IMR-90 (cell line): ENCODE results near the gene HCRTR1. TPM values are rescaled to one million over a fixed set of nuclear protein-coding genes. Genes with fewer than 3 reads are reported as not detected.

Source experiments
- ATAC-seq: fragments of 200-7000 bp; cut with Tn5 transposase; 2 replicates; pipeline ENCODE4 v1.9.1; 2020; ENCODE audit warnings: low read depth, mild to moderate bottlenecking, moderate library complexity
- BruUV-seq: library from RNA; stranded (reverse); fragments of 400-500 nt; replicated peaks from 2 replicates; lab custom pipeline; 2021; lab: Mats Ljungman, UMichigan
- CTCF ChIA-PET: fragments of 300-600 bp; formaldehyde crosslinking; extraction: SDS; loops from one replicate; lab custom pipeline; 2021; ENCODE audit warnings: antibody characterized with exemption; lab: Yijun Ruan, JAX
- POLR2A ChIA-PET: fragments of 300-600 bp; sonication (Branson Sonifier 250); formaldehyde crosslinking; loops from one replicate; lab custom pipeline; 2022; ENCODE audit warnings: antibody characterized with exemption; ENCODE audit not compliant: unreplicated experiment; lab: Charles Lee
- DNase-seq: peaks from one replicate; pipeline ENCODE4 v3.0.0; 2013
- H2AFZ ChIP-seq: replicated peaks from 2 replicates; pipeline ENCODE3; 2013; ENCODE audit warnings: low read length, mild to moderate bottlenecking; ENCODE audit not compliant: poor library complexity
- H2AK5ac ChIP-seq: 2 replicates; pipeline ENCODE4 v1.6.1; 2013; ENCODE audit warnings: low read depth, low read length, inconsistent platforms
- H2AK9ac ChIP-seq: replicated peaks from 2 replicates; pipeline ENCODE3; 2013; ENCODE audit warnings: mild to moderate bottlenecking, low read depth, low read length, moderate library complexity; ENCODE audit not compliant: poor library complexity
- H2BK120ac ChIP-seq: 2 replicates; pipeline ENCODE4 v1.6.1; 2013; ENCODE audit warnings: low read depth, low read length, inconsistent platforms
- H2BK15ac ChIP-seq: 3 replicates; pipeline ENCODE4 v1.6.1; 2013; ENCODE audit warnings: low read depth, low read length, inconsistent platforms
- H2BK20ac ChIP-seq: 2 replicates; pipeline ENCODE4 v1.6.1; 2013; ENCODE audit warnings: low read depth, mild to moderate bottlenecking, inconsistent platforms, low read length, moderate library complexity
- H2BK5ac ChIP-seq: 2 replicates; pipeline ENCODE4 v1.6.1; 2013; ENCODE audit warnings: mild to moderate bottlenecking, low read depth, low read length, inconsistent platforms; ENCODE audit not compliant: poor library complexity, severe bottlenecking
- H3K14ac ChIP-seq: replicated peaks from 2 replicates; pipeline ENCODE4 v1.6.1; 2013; ENCODE audit warnings: low read depth, low read length, inconsistent platforms
- H3K18ac ChIP-seq: 2 replicates; pipeline ENCODE4 v1.6.1; 2013; ENCODE audit warnings: low read depth, low read length, control low read depth
- H3K23ac ChIP-seq: 2 replicates; pipeline ENCODE4 v1.6.1; 2013; ENCODE audit warnings: low read depth, low read length, inconsistent platforms
- H3K27ac ChIP-seq: 2 replicates; pipeline ENCODE4 v1.5.1; 2013; ENCODE audit warnings: mild to moderate bottlenecking, control low read depth, low read length; ENCODE audit not compliant: insufficient read depth
- H3K27me3 ChIP-seq: 2 replicates; pipeline ENCODE4 v1.6.1; 2013; ENCODE audit warnings: low read length; ENCODE audit not compliant: control insufficient read depth, insufficient read depth
- H3K36me3 ChIP-seq: 2 replicates; pipeline ENCODE4 v1.6.1; 2013; ENCODE audit warnings: low read length, mixed read lengths; ENCODE audit not compliant: control insufficient read depth, insufficient read depth
- H3K4ac ChIP-seq: 2 replicates; pipeline ENCODE4 v1.6.1; 2013; ENCODE audit warnings: low read depth, low read length, inconsistent platforms
- H3K4me1 ChIP-seq: 2 replicates; pipeline ENCODE4 v1.6.1; 2013; ENCODE audit warnings: low read length, mixed read lengths; ENCODE audit not compliant: control insufficient read depth, insufficient read depth
- H3K4me2 ChIP-seq: 2 replicates; pipeline ENCODE4 v1.6.1; 2013; ENCODE audit warnings: low read depth, mild to moderate bottlenecking, control low read depth, low read length, moderate library complexity
- H3K4me3 ChIP-seq: 2 replicates; pipeline ENCODE4 v1.5.1; 2013; ENCODE audit warnings: low read depth, mild to moderate bottlenecking, control low read depth, low read length, moderate library complexity; ENCODE audit not compliant: insufficient read depth
- H3K56ac ChIP-seq: 2 replicates; pipeline ENCODE4 v1.6.1; 2013; ENCODE audit warnings: low read length, inconsistent platforms; ENCODE audit not compliant: insufficient read depth; ENCODE audit errors: extremely low read depth
- H3K79me1 ChIP-seq, 2 experiments: 2 replicates each; pipeline ENCODE4 v1.6.1; 2013; ENCODE audit warnings: low read length in 2 of 2, inconsistent platforms in 1 of 2, low read depth in 1 of 2
- H3K9ac ChIP-seq: 2 replicates; pipeline ENCODE4 v1.6.1; 2013; ENCODE audit warnings: low read depth, low read length, control low read depth
- H3K9me1 ChIP-seq: 2 replicates; pipeline ENCODE4 v1.6.1; 2013; ENCODE audit warnings: low read length, inconsistent platforms; ENCODE audit not compliant: insufficient read depth
- H3K9me3 ChIP-seq: 2 replicates; pipeline ENCODE4 v1.6.1; 2013; ENCODE audit warnings: low read length; ENCODE audit not compliant: control insufficient read depth, insufficient read depth
- H4K20me1 ChIP-seq: 2 replicates; pipeline ENCODE4 v1.6.1; 2013; ENCODE audit warnings: low read length, inconsistent platforms; ENCODE audit not compliant: insufficient read depth
- H4K5ac ChIP-seq: 2 replicates; pipeline ENCODE4 v1.6.1; 2013; ENCODE audit warnings: mild to moderate bottlenecking, low read depth, low read length, control low read depth
- H4K8ac ChIP-seq, 2 experiments: 2 replicates each; pipeline ENCODE4 v1.6.1; 2013; ENCODE audit warnings: low read depth in 2 of 2, low read length in 2 of 2, control low read depth in 1 of 2, inconsistent platforms in 1 of 2
- H4K91ac ChIP-seq: 2 replicates; pipeline ENCODE4 v1.6.1; 2013; ENCODE audit warnings: low read depth, low read length, inconsistent platforms; ENCODE audit not compliant: insufficient read depth
- CHD1 ChIP-seq: IDR thresholded peaks from 2 replicates; pipeline ENCODE4 v1.6.1; 2012; ENCODE audit warnings: low read depth, low read length, improper control_type of control experiment
- CTCF ChIP-seq: conservative IDR thresholded peaks from 2 replicates; pipeline ENCODE4 v1.5.1; 2012; ENCODE audit warnings: mild to moderate bottlenecking, low read depth, low read length, improper control_type of control experiment
- MXI1 ChIP-seq: IDR thresholded peaks from 2 replicates; pipeline ENCODE4 v1.6.1; 2012; ENCODE audit warnings: low read depth, mild to moderate bottlenecking, low read length, moderate library complexity, borderline replicate concordance
- POLR2A ChIP-seq: IDR thresholded peaks from 2 replicates; pipeline ENCODE4 v1.6.1; 2012; ENCODE audit warnings: mild to moderate bottlenecking, low read depth, low read length
- RCOR1 ChIP-seq: IDR thresholded peaks from 2 replicates; pipeline ENCODE4 v1.6.1; 2012; ENCODE audit warnings: mild to moderate bottlenecking, low read length, improper control_type of control experiment; ENCODE audit not compliant: insufficient replicate concordance
- RFX5 ChIP-seq: IDR thresholded peaks from 2 replicates; pipeline ENCODE4 v1.8.0; 2012; ENCODE audit warnings: low read depth, mild to moderate bottlenecking, low read length, moderate library complexity
- SMC3 ChIP-seq: fragments of 150-350 bp; IDR thresholded peaks from 2 replicates; pipeline ENCODE4 v1.6.1; 2016; ENCODE audit warnings: low read depth, mild to moderate bottlenecking, antibody characterized with exemption, low read length, moderate library complexity
- USF2 ChIP-seq: fragments of 150-350 bp; IDR thresholded peaks from 2 replicates; pipeline ENCODE4 v1.6.1; 2017; ENCODE audit warnings: mild to moderate bottlenecking, antibody characterized with exemption, low read length, low read depth
- WGBS, 2 experiments: methylation state at CpG; one replicate each; pipeline versions ENCODE4 v1.1.5 to v1.1.7; 2013; ENCODE audit warnings: missing lambda C conversion rate in 2 of 2; ENCODE audit not compliant: insufficient read length in 1 of 2; ENCODE audit errors: extremely low coverage in 2 of 2; 5-methylcytosine and 5-hydroxymethylcytosine counted together
- dilution Hi-C: fragments of 300-500 bp; cut with HindIII; formaldehyde crosslinking; loops from one replicate; pipeline ENCODE4 v1.14.3; 2018; ENCODE audit warnings: low sequenced_read_pairs; ENCODE audit not compliant: unreplicated experiment
- in situ Hi-C: fragments of 300-500 bp; cut with MboI; formaldehyde crosslinking; loops from 3 replicates; pipeline ENCODE4 v1.14.3; 2019; ENCODE audit warnings: low sequenced_read_pairs, inconsistent platforms, mixed read lengths
- intact Hi-C: fragments of 100-400 bp; cut with micrococcal nuclease; formaldehyde crosslinking; loops from 2 replicates; pipeline ENCODE4 v1.10.0; 2022
- polyA plus RNA-seq, 3 experiments: library from polyadenylated mRNA; depleted of rRNA; stranded (reverse); fragments of >200 nt; gene quantifications; 2 replicates each; pipeline ENCODE4 v1.2.3, GENCODE V29; 2012; ENCODE audit warnings: low replicate concordance in 1 of 3
- total RNA-seq: library from RNA; depleted of rRNA; stranded (reverse); fragments of >200 nt; gene quantifications from 2 replicates; pipeline ENCODE4 v1.2.3, GENCODE V29; 2012

HCRTR1 gene
- total and polyA plus RNA-seq, 2 of the 4 experiments (the other 2 are of a cell fraction), result not detected

- H4K5ac ChIP-seq, result no peak overlapping the region
- H3K9me3 ChIP-seq, result no peaks in the 10 kb centered on the region
- dilution Hi-C loops, result no loop called here
- no peak overlapping the region for H3K18ac ChIP-seq
- in situ Hi-C loops, result loop anchor here (5.0 to 10.0 kb wide), 3 partner anchors 80 to 298 kb away; no protein-coding TSS in a partner anchor
- H3K23ac ChIP-seq, result no peak overlapping the region
- H4K20me1 ChIP-seq, result no peaks in the 10 kb centered on the region
- no peak overlapping the region for H3K27ac ChIP-seq
- TF ChIP-seq MXI1 (no peak), USF2 (no peak), RFX5 (no peak), POLR2A (no peak), CHD1 (no peak), SMC3 (no peak), CTCF (no peak), RCOR1 (no peak)
- no peak overlapping the region for H3K4ac ChIP-seq
- no peak overlapping the region for H3K56ac ChIP-seq
- peaks cover 71% of the 10 kb centered on the region; the same call in 1 of the 2 replicates for H3K36me3 ChIP-seq
- ChIA-PET CTCF (interaction anchor here (0.6 to 1.8 kb wide), 6 partner anchors 14 to 125 kb away, joined by 3 to 5 read pairs (median 3); no protein-coding TSS in a partner anchor), POLR2A (no interaction called here)
- peaks cover 0 to 3% of the 10 kb centered on the region in 2 experiments; a peak in 2 of 4 replicates for H3K79me1 ChIP-seq
- peaks cover 2% of the 10 kb centered on the region; the same call in 1 of the 2 replicates for H3K9me1 ChIP-seq
- H2BK15ac ChIP-seq, result no peak overlapping the region
- H3K14ac ChIP-seq, result no peak overlapping the region
- intact Hi-C loops, result loop anchor here (1.0 to 5.0 kb wide), 4 partner anchors 50 to 298 kb away; no protein-coding TSS in a partner anchor
- H3K9ac ChIP-seq, result no peak overlapping the region
- H2BK5ac ChIP-seq, result no peak overlapping the region
- no peak overlapping the region for H4K8ac ChIP-seq
- H3K4me3 ChIP-seq, result no peak overlapping the region
- DNase-seq, result no peak
- H2AK5ac ChIP-seq, result no peak overlapping the region
- ATAC-seq, result no peak
- H3K4me1 ChIP-seq, result peaks cover 3% of the 10 kb centered on the region
- 68% methylated on average over 3 of the region's 9 CpGs; no CpG with 5 or more reads in 1 of the 2 experiments for WGBS, 2 experiments
- no peak overlapping the region for H2AFZ ChIP-seq
- no peak overlapping the region for H2BK20ac ChIP-seq
- H2BK120ac ChIP-seq, result no peak overlapping the region
- H2AK9ac ChIP-seq, result no peak overlapping the region
- H3K27me3 ChIP-seq, result no peaks in the 10 kb centered on the region
- no TSS peak for BruUV-seq
- no peak overlapping the region for H3K4me2 ChIP-seq
- H4K91ac ChIP-seq, result no peak overlapping the region
These were observed 47.0 kb downstream of the HCRTR1 start for GRCh38 chr1:31664528-31664927.
